ENCODE data around the gene SCN5A.
A peak's percentile ranks its signal among the peaks of the same experiment; 100 is the strongest.

SCN5A gene

GRCh38 chr3:38649500-38650247, at the start of gene SCN5A:
TSS of gene SCN5A (minus strand) at chr3:38649687. CDS start at chr3:38633307, 16,380 bp downstream.
- DNase-seq = peak; percentile 63

- DNase-seq = no peak
Observed at GRCh38 chr3:38698760-38699159, 49.3 kb upstream of the SCN5A start.

GRCh38 chr3:38698061-38698460, 48.6 kb upstream of the SCN5A start:
- no peak for DNase-seq

GRCh38 chr3:38696034-38696433, 46.5 kb upstream of the SCN5A start:
- DNase-seq = no peak

GRCh38 chr3:38690185-38690584, 40.7 kb upstream of the SCN5A start:
- DNase-seq = no peak

- DNase-seq = no peak
Observed at GRCh38 chr3:38689774-38690173, 40.3 kb upstream of the SCN5A start.

GRCh38 chr3:38689346-38689745, 39.9 kb upstream of the SCN5A start:
- no peak for DNase-seq

- no peak for DNase-seq
Observed at GRCh38 chr3:38687321-38687720, 37.8 kb upstream of the SCN5A start.

- DNase-seq = no peak
Observed at GRCh38 chr3:38684546-38684945, 35.1 kb upstream of the SCN5A start.

GRCh38 chr3:38669668-38670067, 20.2 kb upstream of the SCN5A start:
- no peak for DNase-seq

GRCh38 chr3:38662544-38662943, 13.1 kb upstream of the SCN5A start:
- no peak for DNase-seq

GRCh38 chr3:38658841-38659240, 9.4 kb upstream of the SCN5A start:
- no peak for DNase-seq

- DNase-seq = no peak
Observed at GRCh38 chr3:38657369-38657768, 7.9 kb upstream of the SCN5A start.

GRCh38 chr3:38655708-38656300, 6.3 kb upstream of the SCN5A start:
- DNase-seq = peak; percentile 51

GRCh38 chr3:38653685-38654537, 4.4 kb upstream of the SCN5A start:
- no peak for DNase-seq

GRCh38 chr3:38652934-38653333, 3.4 kb upstream of the SCN5A start:
- no peak for DNase-seq

GRCh38 chr3:38651153-38651789, 1.8 kb upstream of the SCN5A start:
- DNase-seq = peak; percentile 79

- DNase-seq = peak; percentile 12
Observed at GRCh38 chr3:38650248-38650951, 913 bp upstream of the SCN5A start.

- no peak for DNase-seq
Observed at GRCh38 chr3:38648659-38649499, 608 bp downstream of the SCN5A start.

GRCh38 chr3:38648024-38648658, 1.3 kb downstream of the SCN5A start:
- DNase-seq = no peak

Data from CD4-positive, alpha-beta T cell treated with Interleukin-12 subunit alpha and Interleukin-12 subunit beta, for 1 hour (primary cell).